Embryonic facial prominence (tissue), 1 donor: Measurements from ENCODE around the gene ALDH1A1.
"Not testable (repeated sequence)": the region's sequence is repeated elsewhere in the genome, so short reads cannot be mapped to it uniquely, and the experiment has no call there.

Source experiments
- DNase-seq: peaks from one replicate; pipeline ENCODE4 v3.0.0-alpha.2; 2016; ENCODE audit errors: extremely low spot score

The ALDH1A1 gene

DNA sequence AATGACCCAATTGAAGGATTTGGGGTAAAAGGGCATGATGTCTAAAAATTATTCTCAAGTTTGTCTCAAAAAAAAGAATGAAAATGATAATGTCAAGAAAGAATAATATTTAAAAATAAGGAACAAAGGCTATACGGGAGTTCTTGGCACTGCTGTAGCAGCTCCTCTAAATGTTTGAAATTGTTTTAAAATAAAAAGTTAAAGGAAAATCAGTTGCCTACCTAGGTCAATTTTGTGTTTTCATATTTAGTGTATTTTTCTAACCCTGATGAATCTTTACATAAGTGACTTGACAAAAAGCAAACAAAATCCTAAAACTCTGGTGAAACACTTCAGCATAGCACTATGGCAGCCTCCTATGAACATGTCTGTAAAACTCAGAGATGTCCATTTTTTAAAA is 56.4 kb downstream of the ALDH1A1 start:
- no peak for DNase-seq

DNA sequence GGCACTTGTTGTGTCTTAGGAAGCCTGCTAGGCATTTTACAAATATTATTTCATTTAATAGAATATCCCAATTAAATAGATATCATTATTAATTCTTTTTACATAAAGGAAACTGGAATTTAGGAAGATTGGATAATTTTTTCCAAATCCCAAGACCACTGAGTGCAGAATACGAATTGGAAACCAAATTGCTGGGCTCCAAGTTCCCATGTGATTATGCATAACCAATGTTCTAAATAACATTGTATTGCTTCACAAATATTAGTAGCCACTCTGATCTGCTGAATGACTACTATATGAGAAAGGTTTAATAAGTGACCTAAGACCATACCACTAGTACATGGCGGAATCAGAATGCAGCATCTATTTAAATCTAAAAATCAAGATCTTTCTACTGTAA is 57.7 kb downstream of the ALDH1A1 start:
- no peak for DNase-seq

DNA sequence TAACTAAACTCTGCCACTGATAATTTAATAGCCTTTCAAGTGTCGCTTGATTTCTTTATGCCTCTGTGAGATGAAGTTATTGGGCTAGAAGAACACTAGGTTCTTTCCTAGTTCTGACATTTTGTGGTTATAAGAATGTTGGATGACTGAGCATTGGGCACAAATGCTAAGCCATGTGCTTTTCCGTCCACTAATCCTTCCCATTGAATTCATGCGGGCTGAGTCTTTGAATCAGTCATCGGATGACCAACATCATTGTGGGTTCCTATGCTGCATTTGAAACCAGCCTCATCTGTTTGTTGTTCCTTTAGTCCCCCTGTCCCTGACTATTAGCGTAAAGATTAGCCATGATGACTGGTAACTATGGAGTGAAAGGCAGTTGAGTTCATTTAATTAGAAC is 58.5 kb downstream of the ALDH1A1 start:
- DNase-seq = no peak

DNA sequence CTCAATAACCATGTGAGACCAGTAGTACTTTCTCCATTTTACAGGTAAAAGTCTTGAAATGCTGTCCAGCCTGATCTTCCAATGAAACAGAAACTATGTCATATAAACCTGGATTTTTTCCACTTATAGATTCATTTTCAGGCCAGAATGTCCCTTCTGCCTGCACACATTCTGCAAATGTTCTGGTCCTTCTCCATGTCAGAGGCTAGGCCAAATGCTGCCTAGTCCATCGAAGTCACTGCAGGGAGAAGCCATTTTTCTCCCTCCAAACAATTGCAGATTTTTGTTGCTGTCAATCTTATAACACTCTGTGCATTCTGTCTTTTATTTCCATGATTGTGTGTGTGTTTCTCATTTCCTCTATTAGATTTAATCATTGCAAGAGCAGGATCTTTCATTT is 59.4 kb downstream of the ALDH1A1 start:
- no peak for DNase-seq

DNA sequence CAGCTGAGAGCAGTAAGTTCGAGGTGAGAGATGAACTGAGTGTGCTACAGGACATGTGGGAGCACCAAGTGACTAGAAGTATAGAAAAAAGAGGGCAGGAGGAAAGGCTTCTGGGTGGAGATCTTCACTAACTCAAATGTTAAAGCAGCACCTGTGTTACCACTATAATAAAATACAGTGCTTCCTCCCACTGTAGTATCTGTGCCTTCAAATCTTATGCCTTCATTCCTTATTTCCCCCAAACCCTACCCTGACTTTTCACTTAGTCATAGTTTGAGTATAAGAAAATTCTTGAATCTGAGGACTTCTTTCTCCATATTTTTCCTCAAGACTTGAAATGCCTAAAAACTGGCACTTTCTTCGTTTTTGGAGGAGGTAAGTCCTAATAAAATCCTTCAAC is 61.8 kb downstream of the ALDH1A1 start:
- DNase-seq = no peak

DNA sequence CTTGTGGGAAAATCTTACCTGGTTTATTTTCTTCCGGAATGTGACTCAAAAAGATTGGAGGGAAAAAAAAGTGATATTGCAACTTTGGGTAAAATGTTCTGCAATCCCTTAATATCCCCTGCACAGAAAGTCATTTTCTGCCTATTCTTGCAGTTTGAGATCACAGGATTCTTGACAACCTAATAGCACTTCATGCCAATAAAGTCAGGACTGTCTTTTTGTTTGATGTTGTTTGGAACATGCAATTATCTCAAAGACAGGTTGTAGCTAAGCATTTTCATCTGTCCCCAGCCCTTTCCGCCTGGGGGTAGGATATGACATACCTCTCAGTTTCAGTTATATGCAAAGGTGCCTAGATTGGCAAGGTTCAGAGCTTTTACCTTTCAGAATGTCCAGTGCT is 63.9 kb downstream of the ALDH1A1 start:
- no peak for DNase-seq

DNA sequence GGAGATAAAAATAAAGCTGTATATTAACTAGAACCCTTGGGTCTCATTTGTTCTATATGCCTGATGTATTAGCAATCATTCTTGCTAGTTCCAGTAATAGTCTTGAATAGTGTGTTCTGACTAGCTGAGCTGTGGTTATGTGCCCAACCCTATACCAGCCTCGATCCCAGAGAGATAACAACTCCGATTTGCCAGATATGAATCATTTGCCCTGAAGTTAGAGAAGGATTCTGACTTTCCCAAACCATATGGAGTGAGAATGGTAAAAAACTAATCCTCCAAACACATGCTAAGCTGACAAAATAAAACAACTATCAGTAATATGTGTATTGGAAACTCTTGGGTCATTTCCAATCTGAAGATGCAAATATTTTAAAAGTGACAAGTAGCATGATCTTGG is 64.8 kb downstream of the ALDH1A1 start:
- no peak for DNase-seq

DNA sequence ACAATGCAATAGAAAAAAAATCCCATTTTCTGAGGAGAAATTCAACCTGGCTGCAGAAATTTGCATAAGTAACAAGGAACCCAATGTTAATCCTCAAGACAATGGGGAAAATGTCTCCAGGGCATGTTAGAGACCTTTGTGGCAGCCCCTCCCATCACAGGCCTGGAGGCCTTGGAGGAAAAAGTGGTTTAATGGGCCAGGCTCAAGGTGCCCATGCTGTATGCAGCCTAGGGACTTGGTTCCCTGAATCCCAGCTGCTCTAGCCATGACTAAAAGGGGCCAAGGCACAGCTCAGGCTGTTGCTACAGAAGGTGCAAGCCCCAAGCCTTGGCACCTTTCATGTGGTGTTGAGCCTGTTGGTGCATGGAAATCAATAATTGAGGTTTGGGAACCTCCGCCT is 66.5 kb downstream of the ALDH1A1 start:
- no peak for DNase-seq

DNA sequence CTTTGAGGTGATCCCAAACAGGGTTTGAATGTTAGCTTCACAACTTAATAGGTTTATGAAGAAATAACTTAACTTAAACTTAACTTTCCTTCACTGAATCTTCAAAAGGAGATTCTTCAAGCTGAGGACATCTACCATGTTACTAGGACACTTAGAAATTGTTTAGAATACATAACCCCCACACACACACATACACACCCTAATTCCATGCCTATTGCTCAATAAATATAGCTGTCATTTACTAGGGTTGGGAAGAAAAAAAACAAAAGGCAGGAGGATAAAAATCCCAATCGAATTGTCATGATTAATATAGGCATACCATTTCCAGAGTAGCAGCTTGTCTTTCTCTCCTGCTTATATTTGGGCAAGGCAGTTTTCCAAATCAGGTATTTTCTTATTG is 68.3 kb downstream of the ALDH1A1 start:
- no peak for DNase-seq

DNA sequence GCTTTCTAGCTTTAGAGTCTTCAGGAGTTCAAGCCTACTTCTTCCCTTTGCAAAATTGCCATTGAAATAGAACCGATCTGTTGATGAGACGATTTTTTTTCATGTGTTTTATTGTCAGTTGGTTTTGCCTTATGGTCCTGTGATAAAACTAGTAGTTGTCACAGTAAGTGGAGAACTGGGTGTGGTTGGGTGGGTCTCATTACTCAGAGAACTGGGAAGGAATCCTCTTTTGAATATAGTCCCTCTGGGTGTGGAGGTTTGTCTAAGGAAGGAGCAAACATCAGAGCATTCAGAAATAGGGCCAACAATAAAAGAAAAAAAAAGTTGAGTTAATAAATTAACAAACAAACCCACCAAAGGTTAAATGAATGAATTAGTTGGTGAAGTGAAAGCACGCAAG is 69.0 kb downstream of the ALDH1A1 start:
- no peak for DNase-seq

DNA sequence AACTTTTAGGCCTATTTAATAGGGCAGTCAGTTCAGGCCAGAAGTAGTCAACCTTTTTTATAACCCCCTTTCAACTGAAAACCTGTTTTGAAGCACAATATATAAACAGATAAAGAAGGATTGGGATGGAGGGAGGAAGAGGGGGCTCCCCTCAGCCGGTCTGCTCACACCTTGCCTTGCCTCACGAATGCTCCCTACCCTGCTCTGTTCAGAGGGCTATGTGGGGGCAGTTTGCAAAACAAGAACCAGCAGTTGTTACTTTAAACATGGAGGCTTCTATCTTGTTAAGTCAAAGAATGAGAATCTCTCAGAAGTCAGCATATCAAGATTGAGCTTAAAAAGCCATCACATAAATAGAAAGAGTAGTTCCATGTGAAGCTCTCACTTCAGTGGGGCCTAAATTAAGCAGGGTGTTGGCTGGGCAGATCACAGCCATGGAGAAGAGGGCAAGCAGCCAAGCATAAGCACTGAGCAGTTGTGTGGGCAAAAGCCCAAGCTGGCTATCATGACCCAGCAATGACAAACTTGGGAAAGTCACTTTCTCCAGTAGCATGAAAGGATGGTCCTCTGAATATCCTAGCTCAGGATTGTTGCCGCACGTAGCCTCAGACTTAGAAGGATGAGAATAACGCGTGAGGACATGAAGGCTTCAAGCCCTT is 70.6 kb downstream of the ALDH1A1 start:
- no peak for DNase-seq

DNA sequence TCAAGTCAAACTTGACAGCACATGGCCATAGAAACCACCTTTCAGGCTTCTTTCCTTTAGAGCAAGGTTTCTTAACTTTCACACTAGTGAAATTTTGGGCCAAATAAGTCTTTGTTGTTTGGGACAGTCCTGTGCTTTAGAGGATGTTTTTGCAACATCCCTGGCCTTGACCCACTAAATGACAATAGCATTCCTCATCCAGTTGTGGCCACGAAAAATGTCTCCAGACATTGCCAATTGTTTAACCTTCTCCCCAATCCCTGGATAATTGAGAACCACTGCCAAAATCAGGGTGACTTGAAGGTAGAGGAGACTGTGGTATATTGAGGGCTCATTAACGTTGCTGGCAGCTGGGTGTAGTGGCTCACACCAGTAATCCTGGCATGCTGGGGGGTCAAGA is 72.0 kb downstream of the ALDH1A1 start:
- DNase-seq = no peak

DNA sequence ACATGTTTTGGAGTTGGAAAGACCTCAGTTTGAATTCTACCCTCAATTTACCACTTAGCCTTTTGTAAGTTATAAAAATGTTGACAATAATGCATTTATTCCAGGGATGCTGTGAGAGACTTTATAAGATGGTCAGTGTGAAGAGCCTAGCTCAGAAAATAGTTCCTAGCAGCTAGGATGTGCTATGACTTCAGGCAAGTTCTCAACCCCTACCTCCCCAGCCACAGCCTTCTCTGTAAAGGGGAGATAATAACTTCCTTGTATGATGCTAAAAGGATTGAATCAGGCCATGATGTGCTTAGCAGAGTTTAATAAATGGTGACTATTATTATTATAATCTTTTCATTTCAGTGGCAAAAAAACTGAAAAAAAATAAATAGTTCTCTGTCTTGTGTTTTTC is 77.6 kb downstream of the ALDH1A1 start:
- no peak for DNase-seq

DNA sequence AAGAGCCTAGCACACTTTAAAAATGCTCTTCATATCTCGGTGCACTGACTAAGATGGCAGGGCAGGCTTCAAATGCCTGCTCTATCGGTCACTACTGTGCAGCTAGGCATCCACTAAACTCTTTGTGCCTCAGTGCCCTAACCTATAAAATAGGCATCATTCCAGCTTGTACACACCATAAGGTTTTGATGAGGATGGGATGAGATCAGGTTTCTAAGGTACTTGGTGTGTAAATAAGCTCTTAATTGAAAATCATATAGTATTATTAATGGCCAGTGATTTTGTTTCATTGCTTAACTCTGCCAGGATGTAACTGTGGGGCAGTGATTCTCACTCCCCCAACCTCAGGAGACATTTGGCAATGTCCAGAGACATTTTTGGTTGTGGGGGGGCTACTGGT is 78.5 kb downstream of the ALDH1A1 start:
- no peak for DNase-seq

DNA sequence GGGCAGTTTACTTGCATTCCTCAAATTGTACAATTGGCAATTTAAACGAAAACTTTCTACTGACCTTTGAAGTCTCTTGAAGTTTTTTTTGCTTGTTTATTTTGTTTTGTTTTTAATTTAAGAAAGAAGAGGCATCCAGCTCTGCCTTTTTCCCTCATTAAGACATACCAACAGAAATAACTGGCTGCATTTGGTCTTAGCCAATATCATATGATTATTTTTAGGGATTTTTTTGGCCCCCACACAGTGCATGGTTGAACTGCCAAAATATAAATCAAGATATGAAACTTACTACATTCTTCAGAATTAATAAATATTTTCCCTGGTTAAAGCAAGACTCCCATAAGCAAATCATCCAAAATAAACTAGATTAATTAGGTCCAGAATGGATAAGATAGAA is 79.4 kb downstream of the ALDH1A1 start:
- DNase-seq = no peak

DNA sequence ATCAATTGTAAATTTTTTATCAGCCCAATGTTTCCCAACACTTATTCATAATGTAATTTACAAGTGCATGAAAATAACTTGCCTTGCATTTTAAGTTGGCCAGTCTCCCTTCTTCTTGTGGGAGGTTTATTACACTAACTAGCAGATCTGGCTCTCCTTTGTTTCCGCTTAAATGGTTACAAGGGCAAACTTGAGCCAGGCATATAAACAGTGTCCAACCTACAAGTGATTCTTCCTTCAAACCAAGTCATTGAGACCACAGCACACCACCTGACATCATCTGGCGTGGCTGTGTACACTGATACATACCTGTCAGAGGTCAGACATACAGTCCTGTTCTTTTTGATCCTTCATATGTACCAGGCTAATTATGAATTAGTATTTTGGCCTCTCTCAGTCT is 80.1 kb downstream of the ALDH1A1 start:
- DNase-seq = no peak

DNA sequence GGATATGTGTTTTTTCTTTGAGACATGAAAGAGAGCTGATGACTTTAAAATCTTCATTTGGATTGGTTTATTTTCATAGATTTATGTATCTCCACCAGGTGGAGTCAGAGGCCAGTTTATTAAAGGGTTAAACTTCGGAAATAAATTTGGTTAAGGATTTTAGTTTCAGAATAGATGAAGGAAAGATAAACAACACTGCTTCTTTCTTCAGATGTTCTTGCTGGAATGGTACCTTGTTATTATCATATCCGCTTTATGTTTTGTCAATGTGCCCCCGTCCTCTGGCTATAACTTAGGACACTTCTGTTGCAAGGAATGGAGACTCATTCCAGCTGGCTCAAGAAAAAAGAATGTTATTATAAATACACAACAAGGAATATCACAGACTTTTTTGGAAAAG is 81.2 kb downstream of the ALDH1A1 start:
- DNase-seq = no peak

DNA sequence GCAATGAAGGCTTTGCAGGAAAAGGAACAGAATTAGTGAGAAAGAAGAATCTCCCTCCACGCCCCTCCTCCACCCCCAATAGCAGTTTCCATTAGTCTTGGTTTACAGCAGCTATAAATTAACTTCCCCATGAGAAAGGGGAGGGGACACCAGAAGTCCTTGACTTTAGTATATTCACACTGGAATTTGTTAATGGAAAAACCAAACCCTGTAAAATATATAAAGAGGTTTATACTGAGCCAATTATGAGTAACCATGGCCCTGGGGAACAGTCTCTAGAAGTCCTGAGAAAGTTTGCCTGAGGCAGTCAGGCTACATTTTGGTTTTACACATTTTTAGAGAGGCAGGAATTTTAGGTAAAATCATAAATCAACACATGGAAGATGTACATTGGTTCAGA is 88.5 kb downstream of the ALDH1A1 start:
- no peak for DNase-seq

DNA sequence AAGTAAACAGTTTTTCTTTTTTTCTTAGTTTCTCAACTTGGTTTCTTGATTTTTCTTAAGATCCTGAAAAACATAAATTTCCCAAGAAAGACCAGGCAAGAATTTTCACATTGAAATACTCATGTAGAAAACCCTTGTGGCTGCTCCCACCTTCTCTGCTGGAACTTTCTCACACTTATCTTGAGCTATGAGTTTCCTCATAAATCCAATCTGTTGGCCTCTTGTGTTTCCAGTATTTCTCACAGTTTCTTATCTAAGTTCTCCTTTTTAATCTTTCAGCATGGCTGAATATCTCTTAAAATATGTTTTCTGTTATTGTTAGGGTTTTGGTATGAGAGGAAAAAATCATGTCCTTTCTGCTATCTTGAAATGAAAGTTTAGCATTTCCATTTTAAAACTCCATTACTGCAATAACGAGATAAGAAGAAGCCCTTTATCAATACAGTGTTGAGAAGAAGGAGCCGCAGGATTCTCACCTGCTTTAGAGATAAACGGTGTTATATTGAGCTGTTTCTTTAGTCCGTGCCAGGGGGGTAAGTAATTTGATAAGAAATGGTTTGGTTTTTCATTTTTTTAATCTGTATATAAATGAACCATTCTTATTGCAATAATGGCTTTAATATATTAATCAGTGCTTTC is 89.3 kb downstream of the ALDH1A1 start:
- DNase-seq = no peak

DNA sequence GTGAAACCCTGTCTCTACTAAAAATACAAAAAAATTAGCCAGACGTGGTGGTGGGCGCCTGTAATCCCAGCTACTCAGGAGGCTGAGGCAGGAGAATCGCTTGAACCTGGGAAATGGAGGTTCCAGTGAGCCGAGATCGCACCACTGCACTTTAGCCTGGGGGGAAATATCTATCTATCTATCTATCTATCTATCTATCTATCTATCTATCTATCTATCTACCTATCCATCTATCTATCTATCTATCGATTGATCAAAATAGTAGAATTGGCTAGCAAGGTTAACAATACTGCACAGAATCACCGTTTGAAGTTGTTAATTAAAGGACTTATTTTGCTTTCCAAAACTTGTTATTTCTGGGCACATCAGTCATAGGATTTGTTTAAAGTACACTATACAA is 90.1 kb downstream of the ALDH1A1 start:
- DNase-seq = not testable (repeated sequence)

DNA sequence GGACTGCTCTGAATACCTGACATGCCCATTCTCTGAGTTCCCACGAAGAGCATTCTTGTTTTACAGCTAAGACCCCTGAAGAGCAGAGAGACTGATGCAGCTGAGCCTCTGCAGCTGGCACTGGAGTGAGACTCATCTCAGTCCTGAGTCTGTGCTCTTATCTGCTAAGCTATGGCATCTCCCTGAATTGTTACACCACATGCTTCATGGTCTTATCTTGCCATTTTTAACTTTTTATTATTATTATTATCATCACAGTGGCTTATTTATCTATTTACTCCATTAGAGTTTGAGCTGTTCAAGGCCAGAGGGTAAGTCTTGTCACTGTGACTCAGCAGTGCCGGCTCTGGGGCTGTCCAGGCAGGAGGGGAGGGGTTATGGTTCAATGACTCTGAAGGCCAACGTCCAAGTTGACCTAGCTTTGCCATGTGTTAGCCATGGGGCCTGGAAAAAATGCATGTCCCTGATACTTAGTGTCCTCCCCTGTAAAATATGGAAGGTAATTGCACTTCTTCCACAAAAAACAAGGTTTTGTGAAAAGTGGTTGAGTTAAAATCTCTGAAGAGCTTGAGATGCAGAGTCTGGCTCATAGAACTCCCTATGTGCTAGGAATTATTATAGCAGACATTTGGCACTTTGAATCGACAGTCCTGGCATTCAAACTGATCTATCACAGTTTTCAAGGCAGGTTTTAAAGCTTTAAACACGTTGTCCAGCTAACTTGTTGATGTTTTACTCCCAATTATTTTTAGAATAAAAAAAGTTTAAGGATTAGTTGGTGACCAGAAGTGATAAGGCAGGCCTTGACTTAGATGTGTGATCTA is 94.6 kb downstream of the ALDH1A1 start:
- no peak for DNase-seq

DNA sequence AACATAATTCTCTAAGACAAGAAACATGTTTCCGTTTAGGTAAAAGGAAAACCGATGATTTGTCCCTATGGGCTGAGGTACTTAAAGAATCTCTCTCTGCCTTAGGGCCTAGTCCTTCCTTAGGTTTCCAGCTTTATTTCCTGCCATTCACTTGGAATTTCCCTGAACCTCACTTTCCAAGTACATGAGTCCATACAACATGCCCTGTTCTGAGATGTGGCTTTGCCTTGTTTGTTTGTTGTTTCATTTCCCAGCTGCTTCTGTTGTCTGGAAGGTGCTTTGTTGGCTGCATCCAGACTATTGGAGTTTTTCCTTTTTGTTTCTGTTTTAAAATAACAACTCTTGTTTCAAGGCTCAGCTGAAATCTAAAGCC is 95.2 kb downstream of the ALDH1A1 start:
- DNase-seq = no peak

DNA sequence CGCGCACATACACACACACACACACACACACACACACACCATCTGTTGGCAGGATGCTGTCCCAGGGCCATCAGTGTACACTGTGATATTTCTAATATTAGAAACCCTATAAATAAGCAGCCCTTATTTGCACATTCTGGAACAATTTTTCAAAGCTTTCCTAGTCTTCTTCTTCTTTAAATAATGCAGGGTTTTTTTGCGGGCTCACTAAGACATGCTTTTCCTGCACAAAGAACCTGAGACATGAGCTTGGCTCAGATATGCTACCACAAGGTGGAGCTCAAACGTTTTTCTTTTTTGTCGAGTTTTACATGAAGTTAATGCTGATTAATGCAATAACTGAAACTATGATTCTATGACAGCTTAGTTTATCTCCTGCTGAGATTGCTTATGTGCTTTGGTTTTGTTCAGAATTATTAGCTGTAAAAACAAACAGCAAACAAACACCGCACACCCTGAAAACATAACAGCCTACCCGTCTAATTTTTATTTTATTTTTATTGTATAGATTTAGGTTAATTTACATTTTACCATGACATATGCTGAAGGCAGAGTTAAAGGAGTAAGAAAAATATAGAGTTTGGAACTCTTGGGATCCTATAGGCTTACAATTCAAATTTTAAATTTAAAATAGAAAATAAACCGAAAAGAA is 95.8 kb downstream of the ALDH1A1 start:
- peak; percentile 54 for DNase-seq
